Measurements from ENCODE around the gene E2F8.

The E2F8 gene

GRCh38 chr11:19251577-19251976, 10.8 kb upstream of the E2F8 start:
- DNase-seq = no peak

GRCh38 chr11:19246816-19247215, 6.1 kb upstream of the E2F8 start:
- DNase-seq = no peak

GRCh38 chr11:19245351-19245750, 4.6 kb upstream of the E2F8 start:
- no peak for DNase-seq

- no peak for DNase-seq
Measured at GRCh38 chr11:19244621-19245020, 3.9 kb upstream of the E2F8 start.

GRCh38 chr11:19244084-19244483, 3.3 kb upstream of the E2F8 start:
- no peak for DNase-seq

GRCh38 chr11:19243613-19244012, 2.9 kb upstream of the E2F8 start:
- DNase-seq = no peak

- DNase-seq = no peak
Measured at GRCh38 chr11:19243143-19243542, 2.4 kb upstream of the E2F8 start.

GRCh38 chr11:19242179-19242932, 1.6 kb upstream of the E2F8 start:
- DNase-seq = no peak

GRCh38 chr11:19241260-19242178, 774 bp upstream of the E2F8 start:
- peak; percentile 40 for DNase-seq

GRCh38 chr11:19239039-19239438, 1.7 kb downstream of the E2F8 start:
- DNase-seq = no peak

- no peak for DNase-seq
Measured at GRCh38 chr11:19237813-19238212, 2.9 kb downstream of the E2F8 start.

- DNase-seq = no peak
Measured at GRCh38 chr11:19237381-19237780, 3.4 kb downstream of the E2F8 start.

GRCh38 chr11:19234231-19234817, 6.4 kb downstream of the E2F8 start:
- no peak for DNase-seq

GRCh38 chr11:19232910-19233503, 7.7 kb downstream of the E2F8 start:
- DNase-seq = no peak

- DNase-seq = no peak
Measured at GRCh38 chr11:19229671-19230070, 11.1 kb downstream of the E2F8 start.

GRCh38 chr11:19228968-19229367, 11.8 kb downstream of the E2F8 start:
- no peak for DNase-seq

- no peak for DNase-seq
Measured at GRCh38 chr11:19226378-19227195, 14.2 kb downstream of the E2F8 start.

- DNase-seq = no peak
Measured at GRCh38 chr11:19225581-19225980, 15.2 kb downstream of the E2F8 start.

GRCh38 chr11:19225123-19225522, 15.6 kb downstream of the E2F8 start:
- DNase-seq = no peak

- DNase-seq = no peak
Measured at GRCh38 chr11:19220903-19221724, 19.6 kb downstream of the E2F8 start.

GRCh38 chr11:19218786-19219460, 21.8 kb downstream of the E2F8 start:
- no peak for DNase-seq

Measured in GDM1 (cell line).